SJSA1 (cell line): Measurements from ENCODE around the gene TCF12. TPM values are rescaled to one million over a fixed set of nuclear protein-coding genes. Genes with fewer than 3 reads are reported as not detected.

Experiments used
- DNase-seq, 2 experiments: peaks; one replicate each; pipeline ENCODE4 v3.0.0-alpha.2; 2015 to 2020; ENCODE audit warnings: low spot score in 2 of 2, low read depth in 1 of 2
- H3K27ac ChIP-seq: fragments of 250-450 bp; sonication (Bioruptor Pico); 2 replicates; pipeline ENCODE4 v1.5.1; 2020; ENCODE audit warnings: mild to moderate bottlenecking, moderate library complexity
- H3K27me3 ChIP-seq: fragments of 250-450 bp; sonication (Bioruptor Pico); replicated peaks from 2 replicates; pipeline ENCODE4 v1.5.1; 2020; ENCODE audit warnings: mild to moderate bottlenecking, moderate library complexity
- H3K36me3 ChIP-seq: fragments of 250-450 bp; sonication (Bioruptor Pico); 2 replicates; pipeline ENCODE4 v1.5.1; 2020; ENCODE audit warnings: mild to moderate bottlenecking
- H3K4me1 ChIP-seq: fragments of 250-450 bp; sonication (Bioruptor Pico); replicated peaks from 2 replicates; pipeline ENCODE4 v1.6.1; 2021; ENCODE audit warnings: mild to moderate bottlenecking
- H3K4me3 ChIP-seq: fragments of 250-450 bp; sonication (Bioruptor Pico); 2 replicates; pipeline ENCODE4 v1.5.1; 2020; ENCODE audit warnings: mild to moderate bottlenecking
- H3K9me3 ChIP-seq: fragments of 250-450 bp; sonication (Bioruptor Pico); replicated peaks from 2 replicates; pipeline ENCODE4 v1.5.1; 2020; ENCODE audit warnings: mild to moderate bottlenecking
- total RNA-seq: library from RNA; depleted of rRNA; stranded (reverse); fragments of >200 nt; shearing (Covaris generic); gene quantifications from 2 replicates; pipeline ENCODE4 v1.2.3, GENCODE V29; 2014

TCF12 gene
- total RNA-seq, 1 experiment from 2014 or later, result 69.5 TPM

DNA sequence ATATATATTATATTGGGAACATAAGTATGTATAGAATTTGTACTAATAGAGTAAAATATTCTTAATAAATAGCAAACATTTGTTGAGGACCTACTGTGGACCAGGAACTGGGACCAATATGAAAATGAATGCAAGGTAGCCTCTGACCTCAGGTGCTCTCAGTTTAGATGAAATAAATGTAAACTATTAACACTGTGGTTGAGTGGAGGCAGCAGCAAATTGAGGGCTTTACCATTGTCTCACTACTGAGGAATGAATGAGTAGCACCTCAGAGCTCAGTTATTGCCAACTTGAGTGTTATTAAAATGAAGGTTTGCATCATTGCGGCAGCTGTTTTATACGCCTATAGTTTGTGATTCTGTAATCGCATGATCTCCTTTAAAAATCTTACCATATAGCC, 366.9 kb downstream of the TCF12 start:
- Histone ChIP-seq H3K4me1 (no peaks in the 10 kb centered on the region), H3K9me3 (no peaks in the 10 kb centered on the region), H3K36me3 (peaks cover 45% of the 10 kb centered on the region), H3K4me3 (no peak overlapping the region), H3K27ac (no peak overlapping the region), H3K27me3 (no peaks in the 10 kb centered on the region)
- DNase-seq, result no peak

DNA sequence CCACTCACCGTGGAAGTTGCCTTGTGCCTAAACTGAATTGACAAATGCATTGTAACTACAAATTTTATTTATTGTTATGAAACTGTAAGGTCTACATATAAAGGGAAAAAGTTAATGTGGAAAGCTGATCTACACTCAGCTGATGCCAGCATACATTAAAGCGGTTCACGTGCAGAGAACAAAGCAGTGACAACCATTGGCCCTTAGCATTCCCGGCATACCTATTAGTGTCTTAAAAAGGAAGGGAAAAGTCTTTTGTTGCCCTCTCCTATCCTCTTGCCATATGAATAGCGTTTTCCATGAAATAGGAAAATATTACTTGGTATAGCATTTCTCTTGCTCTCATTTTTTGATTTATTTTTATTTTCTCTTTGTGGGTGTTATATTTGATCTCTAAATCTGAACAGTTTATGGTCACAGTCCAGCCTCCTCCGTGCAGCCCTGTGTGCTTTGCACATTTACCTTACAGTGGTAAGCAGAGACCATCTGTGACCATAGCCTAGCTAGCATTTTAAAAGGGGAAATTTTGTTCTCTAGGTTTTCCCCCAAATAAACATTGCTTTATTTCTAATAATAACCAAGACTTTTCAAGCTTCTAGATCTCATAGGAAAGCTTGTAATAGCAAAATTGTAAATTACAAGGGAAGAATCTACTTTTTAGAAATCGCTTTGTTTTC, 368.1 kb downstream of the TCF12 start:
- Histone ChIP-seq H3K27ac (no peak overlapping the region), H3K4me1 (no peaks in the 10 kb centered on the region), H3K36me3 (peaks cover 49% of the 10 kb centered on the region), H3K9me3 (no peaks in the 10 kb centered on the region), H3K4me3 (no peak overlapping the region), H3K27me3 (no peaks in the 10 kb centered on the region)
- no peak for DNase-seq

DNA sequence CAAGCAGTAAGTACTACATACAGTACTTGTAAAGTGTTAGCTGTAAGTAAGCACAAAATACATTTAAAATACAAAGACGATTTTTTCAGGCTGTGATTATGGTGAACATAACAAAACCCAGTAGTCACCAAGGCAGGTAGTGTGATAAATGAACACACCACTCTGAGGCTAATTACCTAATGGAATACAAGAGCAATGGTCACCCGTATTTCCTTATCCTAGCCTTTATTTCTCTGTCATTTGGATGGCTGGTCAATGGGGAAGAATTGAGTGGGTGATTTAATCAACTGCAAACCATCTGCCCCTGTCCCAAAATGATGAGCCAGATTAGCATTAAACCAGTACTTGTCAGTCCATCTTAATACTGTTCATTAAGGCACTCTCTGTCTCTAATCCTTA, 368.7 kb downstream of the TCF12 start:
- no peaks in the 10 kb centered on the region for H3K4me1 ChIP-seq
- no peaks in the 10 kb centered on the region for H3K27me3 ChIP-seq
- peaks cover 47% of the 10 kb centered on the region for H3K36me3 ChIP-seq
- H3K27ac ChIP-seq, result no peak overlapping the region
- no peak overlapping the region for H3K4me3 ChIP-seq
- no peak for DNase-seq
- H3K9me3 ChIP-seq, result no peaks in the 10 kb centered on the region

DNA sequence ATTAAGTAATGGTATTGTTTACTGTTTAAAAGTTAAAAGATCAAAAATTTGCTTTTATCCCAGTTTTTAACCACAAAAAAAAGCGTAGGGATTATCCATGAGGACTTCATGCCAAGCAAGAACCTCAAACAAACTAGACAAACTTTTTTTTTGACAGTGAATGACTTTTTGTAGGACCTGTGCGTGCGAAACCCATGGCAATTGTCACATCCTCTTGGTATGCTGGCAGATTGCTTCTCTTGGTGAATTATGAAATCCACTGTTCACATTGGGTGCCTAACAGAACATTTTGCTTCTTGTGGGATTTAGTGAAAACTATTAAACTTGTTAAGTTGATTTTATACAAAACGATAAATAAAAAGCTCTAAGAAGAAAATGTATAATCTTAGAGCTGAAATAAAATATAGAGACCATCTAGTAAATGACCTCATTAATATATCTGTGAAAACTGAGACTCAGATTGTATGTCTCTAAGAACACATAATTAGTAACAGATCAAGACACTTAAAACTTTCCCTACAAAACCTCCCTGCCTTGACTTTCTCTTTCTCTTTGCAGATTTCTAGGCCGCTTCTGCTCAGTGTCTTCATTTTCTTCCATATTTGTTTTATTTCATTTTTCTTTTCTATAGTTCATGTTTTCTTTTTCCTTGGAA, 370.6 kb downstream of the TCF12 start:
- Histone ChIP-seq H3K27me3 (no peaks in the 10 kb centered on the region), H3K4me3 (no peak overlapping the region), H3K9me3 (no peaks in the 10 kb centered on the region), H3K36me3 (peaks cover 31% of the 10 kb centered on the region), H3K27ac (no peak overlapping the region), H3K4me1 (no peaks in the 10 kb centered on the region)
- no peak for DNase-seq

DNA sequence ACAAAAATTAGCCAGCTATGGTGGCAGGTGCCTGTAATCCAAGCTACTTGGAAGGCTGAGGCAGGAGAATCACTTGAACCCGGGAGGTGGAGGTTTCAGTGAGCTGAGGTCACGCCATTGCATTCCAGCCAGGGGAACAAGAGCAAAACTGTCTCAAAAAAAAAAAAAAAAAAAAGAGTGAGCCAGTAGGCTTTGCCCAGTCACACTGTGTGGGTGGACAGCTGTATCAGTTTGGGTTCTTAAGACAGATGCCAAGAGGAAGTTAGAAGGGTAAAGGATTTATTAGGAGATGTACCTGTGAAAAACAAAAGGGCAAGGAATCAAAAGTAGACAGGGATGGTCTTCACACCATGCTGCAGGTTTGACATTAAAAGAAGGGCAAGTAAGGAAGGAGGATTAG, 371.7 kb downstream of the TCF12 start:
- Histone ChIP-seq H3K27ac (no peak overlapping the region), H3K9me3 (no peaks in the 10 kb centered on the region), H3K4me1 (no peaks in the 10 kb centered on the region), H3K27me3 (no peaks in the 10 kb centered on the region), H3K36me3 (peaks cover 29% of the 10 kb centered on the region), H3K4me3 (no peak overlapping the region)
- no peak for DNase-seq

DNA sequence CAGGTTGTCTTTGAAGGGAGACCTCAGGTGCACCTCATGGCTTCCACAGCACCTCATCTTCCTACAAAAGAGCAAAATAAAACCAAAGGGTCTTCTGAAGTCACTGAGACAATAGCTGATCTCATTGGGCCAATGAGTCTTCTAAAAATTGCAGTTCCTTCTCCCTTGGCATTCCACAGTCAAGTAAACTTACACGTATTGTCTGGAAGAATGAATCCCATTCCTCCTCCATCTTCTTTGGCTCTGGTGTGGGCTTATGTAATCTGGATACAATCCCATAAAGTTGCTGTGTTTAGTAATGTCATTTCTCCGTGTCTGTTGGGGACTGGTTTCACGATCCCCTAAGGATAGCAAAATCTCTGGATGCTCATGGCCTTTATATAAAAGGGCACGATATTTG, 372.4 kb downstream of the TCF12 start:
- H3K4me3 ChIP-seq, result no peak overlapping the region
- H3K36me3 ChIP-seq, result peaks cover 28% of the 10 kb centered on the region
- no peak overlapping the region for H3K27ac ChIP-seq
- no peaks in the 10 kb centered on the region for H3K9me3 ChIP-seq
- H3K4me1 ChIP-seq, result no peaks in the 10 kb centered on the region
- H3K27me3 ChIP-seq, result no peaks in the 10 kb centered on the region
- no peak for DNase-seq

DNA sequence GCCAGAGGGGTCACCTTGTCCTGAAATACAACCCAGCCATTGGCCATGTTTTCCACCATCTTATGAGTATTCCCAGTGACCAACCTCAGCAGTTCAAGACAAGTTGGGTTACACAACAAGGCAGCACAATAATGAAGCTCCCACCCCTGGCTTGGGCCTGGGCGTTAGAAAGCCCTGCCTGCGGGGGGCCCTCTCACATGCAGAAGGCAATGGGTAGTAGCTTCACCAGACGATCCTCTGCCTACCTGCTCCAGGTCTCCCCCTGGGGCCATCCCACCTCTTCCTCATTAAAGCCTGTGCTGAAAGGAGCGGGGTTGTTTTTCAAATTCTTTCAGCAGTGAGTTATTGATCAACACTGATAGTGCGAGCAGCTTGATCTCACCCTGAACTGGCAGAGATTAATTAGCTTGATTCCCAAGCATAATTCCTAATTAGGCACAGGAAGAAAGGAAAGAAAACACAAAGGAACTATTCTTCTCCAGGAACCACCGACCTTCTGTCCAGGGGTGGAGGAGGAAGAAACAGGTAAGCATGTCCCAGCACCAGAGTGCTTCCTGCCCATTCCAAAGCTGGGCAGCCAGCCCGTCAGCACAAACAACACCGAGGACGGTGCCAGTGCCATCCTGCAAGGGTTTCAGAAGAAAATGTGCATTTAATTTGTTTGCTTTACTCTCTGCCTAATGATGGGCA, 378.2 kb downstream of the TCF12 start:
- peaks cover 27% of the 10 kb centered on the region for H3K4me1 ChIP-seq
- H3K27me3 ChIP-seq, result no peaks in the 10 kb centered on the region
- H3K27ac ChIP-seq, result no peak overlapping the region
- DNase-seq, result no peak
- H3K36me3 ChIP-seq, result no peaks in the 10 kb centered on the region
- no peak overlapping the region for H3K4me3 ChIP-seq
- no peaks in the 10 kb centered on the region for H3K9me3 ChIP-seq

DNA sequence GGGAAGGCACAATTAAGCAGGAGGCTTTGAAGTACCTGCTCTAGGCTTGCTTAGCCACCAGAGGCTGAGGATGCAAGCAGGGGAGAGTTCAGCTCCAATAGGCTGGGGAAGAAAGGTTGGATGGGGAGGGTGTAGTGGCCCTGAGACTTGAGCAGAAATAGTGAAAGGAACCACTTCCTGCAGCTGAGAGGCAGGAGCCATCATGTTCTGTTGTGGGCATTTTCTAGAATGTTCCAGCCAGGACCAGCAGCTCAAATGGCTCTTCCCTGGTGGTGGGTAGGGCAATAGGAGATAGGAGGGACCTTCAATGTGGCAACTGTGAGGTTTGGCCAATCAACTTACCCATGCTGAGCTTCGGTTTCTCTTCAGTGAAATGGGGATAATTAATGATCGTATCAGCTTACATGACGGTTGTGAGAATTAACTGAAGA, 378.7 kb downstream of the TCF12 start:
- H3K9me3 ChIP-seq, result no peaks in the 10 kb centered on the region
- DNase-seq, result no peak

DNA sequence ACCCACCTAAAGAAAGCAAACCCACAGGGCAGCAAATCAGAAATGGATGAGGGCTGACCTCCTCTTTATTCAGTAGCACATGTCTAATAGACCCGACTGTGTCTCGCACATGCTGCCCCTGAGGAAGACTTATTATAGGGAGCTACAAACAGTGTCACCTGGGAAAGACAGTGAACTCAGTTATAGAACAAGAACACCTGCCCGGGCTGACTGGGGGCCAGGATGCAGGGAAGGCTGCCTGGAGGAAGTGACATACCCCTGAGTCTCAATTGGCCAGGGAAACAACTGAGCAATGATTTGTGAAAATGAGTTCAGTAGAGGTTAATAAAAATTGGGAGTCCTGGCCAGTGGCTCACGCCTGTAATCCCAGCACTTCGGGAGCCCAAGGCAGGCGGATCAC, 379.2 kb downstream of the TCF12 start:
- Histone ChIP-seq H3K27me3 (no peaks in the 10 kb centered on the region), H3K4me3 (no peak overlapping the region), H3K27ac (no peak overlapping the region)

More for the DNA sequence above, 378.7 kb downstream of the TCF12 start:
- H3K4me1 ChIP-seq, result peaks cover 27% of the 10 kb centered on the region
- H3K27ac ChIP-seq, result no peak overlapping the region
- no peak overlapping the region for H3K4me3 ChIP-seq
- H3K27me3 ChIP-seq, result no peaks in the 10 kb centered on the region
- no peaks in the 10 kb centered on the region for H3K36me3 ChIP-seq

DNA sequence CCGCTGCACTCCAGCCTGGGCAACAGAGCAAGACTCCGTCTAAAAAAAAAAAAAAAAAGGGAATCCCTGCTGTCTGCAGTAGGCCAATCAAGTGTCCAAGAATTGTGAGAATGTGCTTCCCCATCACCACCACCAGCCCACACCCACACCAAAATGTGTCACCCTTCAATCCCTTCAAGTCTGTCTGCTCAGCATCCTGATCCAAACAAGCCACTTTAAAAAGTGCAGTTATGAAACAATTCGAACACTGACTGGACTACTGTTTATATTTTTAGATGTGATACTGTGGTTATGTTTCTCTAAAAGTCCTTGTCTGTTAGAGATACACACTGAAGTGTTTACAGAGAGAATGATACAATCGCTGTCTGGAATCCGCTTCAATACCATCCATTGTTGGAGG, 379.8 kb downstream of the TCF12 start:
- Histone ChIP-seq H3K27me3 (no peaks in the 10 kb centered on the region), H3K4me1 (peaks cover 27% of the 10 kb centered on the region), H3K36me3 (no peaks in the 10 kb centered on the region), H3K27ac (no peak overlapping the region), H3K9me3 (no peaks in the 10 kb centered on the region), H3K4me3 (no peak overlapping the region)
- peak; percentile 60 to 61 for DNase-seq

More for the DNA sequence above, 379.2 kb downstream of the TCF12 start:
- Histone ChIP-seq H3K4me1 (peaks cover 27% of the 10 kb centered on the region), H3K36me3 (no peaks in the 10 kb centered on the region), H3K9me3 (no peaks in the 10 kb centered on the region)
- no peak for DNase-seq

DNA sequence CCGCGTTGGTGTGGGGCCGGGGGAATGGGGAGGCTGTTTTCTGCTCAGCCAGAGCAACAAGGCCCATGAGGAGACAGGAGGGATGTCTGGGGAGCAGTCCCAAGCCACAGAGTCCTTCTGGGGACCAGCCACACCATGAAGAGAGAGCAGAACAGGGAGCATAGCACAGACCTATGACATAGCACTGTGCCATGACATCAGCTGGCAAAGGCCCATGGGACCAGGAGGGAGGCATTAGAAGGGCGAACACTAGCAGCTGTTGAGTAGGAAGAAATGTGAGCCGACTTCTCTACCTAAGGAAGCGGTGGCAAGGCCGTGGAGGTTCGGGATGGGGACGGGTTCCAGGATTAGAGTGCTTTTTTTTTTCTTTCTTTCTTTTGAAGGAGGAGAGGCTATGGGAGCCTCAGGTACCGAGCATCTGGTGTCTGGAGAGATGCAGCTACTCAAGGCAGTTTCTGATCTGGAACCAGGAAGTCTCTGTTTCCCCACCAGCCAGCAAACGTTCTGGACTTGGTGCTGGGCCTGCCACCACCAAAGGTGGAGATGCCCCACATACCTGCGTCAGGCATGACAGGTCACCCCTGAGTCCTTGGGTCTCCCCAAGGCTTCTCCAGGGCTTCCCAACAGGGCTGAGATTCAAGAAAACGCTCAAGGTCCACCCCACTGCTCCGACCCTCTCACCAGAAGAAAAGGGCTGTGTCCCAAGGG, 380.6 kb downstream of the TCF12 start:
- Histone ChIP-seq H3K4me3 (no peak overlapping the region), H3K9me3 (no peaks in the 10 kb centered on the region), H3K36me3 (no peaks in the 10 kb centered on the region), H3K4me1 (peaks cover 27% of the 10 kb centered on the region), H3K27me3 (no peaks in the 10 kb centered on the region), H3K27ac (no peak overlapping the region)
- peak in 1 of 2 experiments; percentile 21 for DNase-seq

DNA sequence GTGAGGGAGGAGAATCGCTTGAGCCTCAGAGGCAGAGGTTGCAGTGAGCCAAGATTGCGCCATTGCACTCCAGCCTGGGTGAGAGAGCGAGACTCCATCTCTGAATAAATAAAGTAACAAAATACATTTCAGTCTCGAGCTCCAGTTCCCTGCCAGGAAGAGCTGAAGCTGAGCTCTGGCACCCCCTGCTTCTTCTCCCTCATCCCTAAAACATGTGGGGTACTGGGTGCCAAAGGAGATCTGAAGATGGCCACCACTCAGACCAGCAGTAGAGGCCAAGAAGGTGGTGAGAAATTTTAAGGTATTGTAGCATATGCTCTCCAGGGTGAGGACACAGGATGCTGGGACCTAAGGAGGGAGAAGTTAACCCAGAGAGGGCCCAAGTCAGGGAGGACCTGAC, 382.9 kb downstream of the TCF12 start:
- no peak overlapping the region for H3K4me3 ChIP-seq

DNA sequence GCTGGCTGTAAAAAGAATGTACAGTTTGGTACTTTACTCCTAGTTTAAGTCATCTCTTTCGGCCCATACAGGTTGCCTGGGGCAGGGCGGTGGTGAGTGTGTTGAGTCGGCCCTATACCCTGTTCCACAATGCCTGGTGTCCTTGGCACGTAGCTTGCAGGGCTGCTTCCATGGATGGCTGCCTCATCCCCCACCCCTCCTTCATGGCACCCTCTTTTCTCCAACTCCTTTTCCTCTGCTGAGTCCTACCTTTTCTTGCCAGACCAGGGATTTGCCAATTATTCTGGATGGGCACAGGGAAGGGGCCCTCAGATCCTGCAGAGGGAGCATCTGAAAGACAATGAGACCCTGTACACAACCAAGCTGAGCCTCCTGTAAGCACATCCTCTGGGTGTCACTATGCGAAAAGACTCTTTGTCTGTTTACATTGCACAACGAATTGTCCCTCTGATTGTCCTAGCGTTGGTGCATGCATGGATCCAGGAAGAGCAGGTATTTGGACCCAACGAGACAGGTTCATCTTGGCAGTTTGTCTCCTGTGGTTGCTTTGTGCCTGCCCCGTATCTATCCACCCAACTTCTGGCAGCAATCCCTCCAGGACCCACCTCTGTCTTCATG, 384.3 kb downstream of the TCF12 start:
- H3K36me3 ChIP-seq, result no peaks in the 10 kb centered on the region
- H3K4me1 ChIP-seq, result peaks cover 39% of the 10 kb centered on the region
- H3K9me3 ChIP-seq, result no peaks in the 10 kb centered on the region
- H3K27ac ChIP-seq, result no peak overlapping the region
- no peaks in the 10 kb centered on the region for H3K27me3 ChIP-seq
- no peak overlapping the region for H3K4me3 ChIP-seq
- no peak for DNase-seq

More for the DNA sequence above, 382.9 kb downstream of the TCF12 start:
- H3K36me3 ChIP-seq, result no peaks in the 10 kb centered on the region
- H3K27ac ChIP-seq, result no peak overlapping the region
- no peak for DNase-seq
- no peaks in the 10 kb centered on the region for H3K9me3 ChIP-seq
- H3K4me1 ChIP-seq, result peaks cover 35% of the 10 kb centered on the region
- H3K27me3 ChIP-seq, result no peaks in the 10 kb centered on the region
